Measurements from ENCODE around the gene ZNF608.

The ZNF608 gene

GRCh38 chr5:124734574-124735168 lies 11.8 kb downstream of the ZNF608 start:
- H3K27ac ChIP-seq = peak overlapping the region; percentile 78
- peak overlapping the region; percentile 23 for H3K4me3 ChIP-seq (ENCODE audit: low read depth, low read length)
- DNase-seq = no peak
- TF ChIP-seq CTCF (IDR thresholded peaks at IDR 0.05; ENCODE audit: low read depth, low read length) = no peak
- H3K9me3 ChIP-seq (ENCODE audit: severe bottlenecking) = no peaks in the 10 kb centered on the region
- H3K36me3 ChIP-seq = no peaks in the 10 kb centered on the region
- H3K27me3 ChIP-seq (ENCODE audit: insufficient read depth, low read depth, severe bottlenecking) = no peaks in the 10 kb centered on the region

- Histone ChIP-seq H3K9me3 (ENCODE audit: severe bottlenecking) (no peaks in the 10 kb centered on the region), H3K36me3 (no peaks in the 10 kb centered on the region), H3K27ac (no peak overlapping the region), H3K27me3 (ENCODE audit: insufficient read depth, low read depth, severe bottlenecking) (no peaks in the 10 kb centered on the region), H3K4me3 (ENCODE audit: low read depth, low read length) (no peak overlapping the region)
- TF ChIP-seq CTCF (IDR thresholded peaks at IDR 0.05; ENCODE audit: low read depth, low read length) = no peak
- no peak for DNase-seq
These were observed 13.1 kb downstream of the ZNF608 start for GRCh38 chr5:124733329-124733650.

GRCh38 chr5:124732428-124733328 lies 13.8 kb downstream of the ZNF608 start:
- Histone ChIP-seq H3K4me3 (ENCODE audit: low read depth, low read length) (no peak overlapping the region), H3K36me3 (0 out of 2 replicates have a peak, but pooled peaks cover 3% of the 10 kb centered on the region), H3K27ac (no peak overlapping the region), H3K9me3 (ENCODE audit: severe bottlenecking) (no peaks in the 10 kb centered on the region), H3K27me3 (ENCODE audit: insufficient read depth, low read depth, severe bottlenecking) (no peaks in the 10 kb centered on the region)
- no peak for TF ChIP-seq CTCF (IDR thresholded peaks at IDR 0.05; ENCODE audit: low read depth, low read length)
- no peak for DNase-seq

- no peaks in the 10 kb centered on the region for H3K9me3 ChIP-seq (ENCODE audit: severe bottlenecking)
- H3K27me3 ChIP-seq (ENCODE audit: insufficient read depth, low read depth, severe bottlenecking) = no peaks in the 10 kb centered on the region
- no peak for DNase-seq
- no peak for TF ChIP-seq CTCF (IDR thresholded peaks at IDR 0.05; ENCODE audit: low read depth, low read length)
- no peak overlapping the region for H3K4me3 ChIP-seq (ENCODE audit: low read depth, low read length)
- no peak overlapping the region for H3K27ac ChIP-seq
- H3K36me3 ChIP-seq = 0 out of 2 replicates have a peak, but pooled peaks cover 6% of the 10 kb centered on the region
These were observed 16.1 kb downstream of the ZNF608 start for GRCh38 chr5:124730381-124730780.

GRCh38 chr5:124729720-124730359 lies 16.6 kb downstream of the ZNF608 start:
- Histone ChIP-seq H3K36me3 (0 out of 2 replicates have a peak, but pooled peaks cover 6% of the 10 kb centered on the region), H3K9me3 (ENCODE audit: severe bottlenecking) (no peaks in the 10 kb centered on the region), H3K27me3 (ENCODE audit: insufficient read depth, low read depth, severe bottlenecking) (no peaks in the 10 kb centered on the region), H3K27ac (no peak overlapping the region), H3K4me3 (ENCODE audit: low read depth, low read length) (no peak overlapping the region)
- TF ChIP-seq CTCF (IDR thresholded peaks at IDR 0.05; ENCODE audit: low read depth, low read length) = no peak
- no peak for DNase-seq
